Measurements from ENCODE around the gene BCAS1. TPM values are rescaled to one million over a fixed set of nuclear protein-coding genes. Genes with fewer than 3 reads are reported as not detected.

Gene BCAS1
- total RNA-seq, 1 experiment from 2014 or later, result 1.2 TPM

GRCh38 chr20:53895385-53895755, 175.0 kb downstream of the BCAS1 start:
- no peak overlapping the region for H3K27ac Mint-ChIP-seq (ENCODE audit: unreplicated experiment)
- no peaks in the 10 kb centered on the region for H3K27me3 ChIP-seq (replicated peaks; ENCODE audit: control insufficient read depth, insufficient read depth, low read length)
- BruUV-seq (replicated peaks), result no TSS peak
- no peaks in the 10 kb centered on the region for H3K36me3 ChIP-seq (ENCODE audit: control insufficient read depth, insufficient read depth, low read length)
- H3K9me3 Mint-ChIP-seq (ENCODE audit: unreplicated experiment), result no peaks in the 10 kb centered on the region
- peaks cover 16% of the 10 kb centered on the region for H3K4me1 Mint-ChIP-seq (ENCODE audit: low read depth, unreplicated experiment)
- no peaks in the 10 kb centered on the region for H3K27me3 Mint-ChIP-seq (ENCODE audit: insufficient read depth, unreplicated experiment)
- no peaks in the 10 kb centered on the region for H3K36me3 Mint-ChIP-seq (ENCODE audit: insufficient read depth, unreplicated experiment)
- intact Hi-C loops (cut with micrococcal nuclease; ENCODE audit: unreplicated experiment), result no loop called here
- no peak overlapping the region for H3K4me3 Mint-ChIP-seq (ENCODE audit: unreplicated experiment)
- CTCF ChIA-PET, result no interaction called here
- no peak overlapping the region for H3K4me3 ChIP-seq (ENCODE audit: low read depth, low read length)
- H3K4me1 ChIP-seq, result peaks cover 8% of the 10 kb centered on the region
- H3K9me3 ChIP-seq, result peaks cover 6% of the 10 kb centered on the region; the same call in 1 of the 2 replicates
- no peak for TF ChIP-seq CTCF (IDR thresholded peaks at IDR 0.05; ENCODE audit: insufficient read depth in 1 of 2, low read depth in 1 of 2, low read length in 1 of 2, severe bottlenecking in 1 of 2, unreplicated experiment in 1 of 2)
- DNase-seq, result no peak
- POLR2A ChIA-PET, result no interaction called here

- BruUV-seq (replicated peaks), result no TSS peak
- no peak overlapping the region for H3K27ac Mint-ChIP-seq (ENCODE audit: unreplicated experiment)
- H3K4me3 Mint-ChIP-seq (ENCODE audit: unreplicated experiment), result no peak overlapping the region
- H3K36me3 Mint-ChIP-seq (ENCODE audit: insufficient read depth, unreplicated experiment), result no peaks in the 10 kb centered on the region
- Histone ChIP-seq H3K4me1 (peaks cover 6% of the 10 kb centered on the region), H3K27me3 (replicated peaks; ENCODE audit: control insufficient read depth, insufficient read depth, low read length) (no peaks in the 10 kb centered on the region), H3K9me3 (peaks cover 6% of the 10 kb centered on the region; the same call in 1 of the 2 replicates), H3K4me3 (ENCODE audit: low read depth, low read length) (no peak overlapping the region), H3K36me3 (ENCODE audit: control insufficient read depth, insufficient read depth, low read length) (no peaks in the 10 kb centered on the region)
- DNase-seq, result no peak
- no peaks in the 10 kb centered on the region for H3K27me3 Mint-ChIP-seq (ENCODE audit: insufficient read depth, unreplicated experiment)
- H3K4me1 Mint-ChIP-seq (ENCODE audit: low read depth, unreplicated experiment), result peaks cover 19% of the 10 kb centered on the region
- H3K9me3 Mint-ChIP-seq (ENCODE audit: unreplicated experiment), result no peaks in the 10 kb centered on the region
- ChIA-PET POLR2A (interaction anchor here (0.6 kb wide), 1 partner anchor 31 kb away, joined by 4 read pairs; no protein-coding TSS in a partner anchor), CTCF (interaction anchor here (0.7 kb wide), 1 partner anchor 20 kb away, joined by 5 read pairs; no protein-coding TSS in a partner anchor)
- TF ChIP-seq CTCF (IDR thresholded peaks at IDR 0.05; ENCODE audit: insufficient read depth in 1 of 2, low read depth in 1 of 2, low read length in 1 of 2, severe bottlenecking in 1 of 2, unreplicated experiment in 1 of 2), result no peak
- intact Hi-C loops (cut with micrococcal nuclease; ENCODE audit: unreplicated experiment), result no loop called here
Observed at GRCh38 chr20:53894707-53895384, 175.5 kb downstream of the BCAS1 start.

Small RNA genes lying within 50 kb of the gene (microRNA-seq; reads per million reads assigned to microRNA genes)
- not detected for gene MIR4756

Other genes starting within 250 kb of the BCAS1 start
- 3.6 and 3.7 TPM in 2 replicates for gene CYP24A1, start 103.4 kb upstream of the BCAS1 start, total RNA-seq (2022)
- 86.7 and 93.4 TPM in 2 replicates for gene PFDN4, start 137.5 kb upstream of the BCAS1 start, total RNA-seq (2022)